ENCODE data around the gene DENND1A.

The DENND1A gene

DNA sequence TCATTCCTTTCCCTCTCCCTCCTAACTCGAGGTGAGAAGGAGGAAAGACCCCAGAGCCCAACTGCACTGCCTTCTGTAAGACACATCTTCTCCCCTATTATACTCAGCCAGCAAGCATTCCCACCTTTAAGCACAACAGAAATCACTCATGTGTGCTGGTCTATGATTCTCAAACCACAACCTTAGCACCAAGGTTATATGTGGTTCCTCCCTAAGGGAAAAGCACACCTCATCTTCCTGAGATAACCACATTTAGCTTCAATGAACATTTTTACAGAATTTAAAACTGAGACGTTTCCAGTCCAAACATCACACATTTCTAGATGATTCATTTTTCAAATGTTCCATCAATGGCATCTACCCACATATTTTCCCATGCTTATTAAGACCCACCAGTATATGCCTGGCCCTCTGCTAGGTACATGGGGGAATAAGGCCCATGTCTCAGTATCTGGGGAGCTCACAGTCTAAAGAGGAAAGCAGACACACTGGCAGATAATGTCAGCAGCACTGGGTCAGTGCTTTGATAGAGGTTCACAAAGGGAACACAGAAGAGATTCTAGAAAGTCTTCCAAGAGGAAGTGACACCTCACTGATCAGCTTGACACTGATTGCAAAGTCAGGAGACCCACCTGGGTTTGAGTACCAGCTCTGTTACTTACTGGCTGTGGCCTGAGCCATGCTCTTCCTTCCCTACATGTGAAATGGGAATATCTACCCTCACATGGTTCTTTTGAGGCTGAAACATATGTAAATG, 245.4 kb downstream of the DENND1A start:
- no peak for DNase-seq (ENCODE audit: low read depth)

DNA sequence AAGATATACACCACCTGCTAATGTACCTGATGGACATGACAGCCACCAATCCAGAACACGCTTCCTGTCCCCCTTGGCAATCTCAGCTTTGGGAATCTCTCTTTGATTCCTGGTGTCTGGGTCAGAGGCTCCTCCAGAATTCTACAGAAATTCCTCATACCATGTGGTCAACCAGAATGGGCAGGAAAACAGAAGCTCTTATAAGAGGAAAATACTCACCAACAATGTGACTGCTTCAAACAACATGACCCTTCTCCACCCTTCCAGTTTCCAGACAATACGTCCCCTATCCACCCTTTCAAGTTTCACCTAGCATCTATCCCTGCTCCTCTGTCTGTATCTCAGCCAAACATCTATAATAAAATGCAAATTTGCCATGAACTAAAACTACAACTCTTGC, 247.2 kb downstream of the DENND1A start:
- no peak for DNase-seq (ENCODE audit: low read depth)

DNA sequence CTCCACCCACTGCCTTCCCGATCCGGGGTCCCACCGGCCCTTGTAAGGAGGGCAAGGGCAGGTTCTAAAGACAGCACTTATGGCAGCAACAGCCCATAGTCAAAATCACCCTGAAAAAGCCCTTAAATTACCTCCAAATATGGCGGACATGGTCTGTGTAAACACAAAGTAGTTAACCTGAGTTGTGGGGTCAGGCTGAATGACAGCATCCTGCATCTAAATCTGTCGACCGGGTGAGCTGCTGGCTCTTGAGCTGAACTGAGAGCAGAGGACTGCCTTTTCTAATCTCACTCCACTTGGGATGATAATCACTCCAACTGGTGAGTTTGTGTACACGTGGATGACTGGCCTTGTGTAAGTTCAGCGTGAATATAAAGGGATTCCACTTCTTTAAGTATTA, 249.6 kb downstream of the DENND1A start:
- no peak for DNase-seq (ENCODE audit: low read depth)

DNA sequence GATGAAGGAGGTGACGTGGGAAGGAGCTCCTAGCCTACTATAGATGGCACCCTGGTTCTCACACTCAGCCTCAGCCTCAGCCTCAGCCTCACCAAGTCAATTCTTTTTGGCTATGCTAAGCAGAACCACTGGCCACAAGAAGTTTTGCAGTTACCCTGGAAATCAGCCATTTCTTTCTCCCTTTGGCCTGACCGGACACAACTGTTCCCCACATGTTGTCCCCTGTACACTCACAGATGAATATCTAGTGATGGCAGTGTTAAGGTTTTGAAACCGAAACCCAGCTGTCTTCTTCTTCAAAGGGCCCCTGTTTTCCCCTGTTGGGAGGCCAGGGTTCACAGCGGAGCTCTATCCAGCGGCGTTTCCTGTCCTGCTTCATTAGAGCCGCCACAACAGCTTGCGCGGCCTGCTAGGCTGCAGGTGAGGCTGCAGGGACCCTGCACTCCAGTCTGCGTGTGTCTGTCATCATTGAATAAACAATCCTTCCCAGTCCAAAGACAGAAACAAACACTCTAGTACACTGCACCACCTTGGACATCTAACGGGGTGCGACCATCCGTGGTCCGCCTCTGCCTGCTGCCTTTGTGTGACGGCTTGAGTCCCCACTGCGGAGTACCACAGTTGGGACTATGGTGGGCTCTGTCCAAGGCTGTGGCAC, 250.5 kb downstream of the DENND1A start:
- DNase-seq (ENCODE audit: low read depth), result no peak

DNA sequence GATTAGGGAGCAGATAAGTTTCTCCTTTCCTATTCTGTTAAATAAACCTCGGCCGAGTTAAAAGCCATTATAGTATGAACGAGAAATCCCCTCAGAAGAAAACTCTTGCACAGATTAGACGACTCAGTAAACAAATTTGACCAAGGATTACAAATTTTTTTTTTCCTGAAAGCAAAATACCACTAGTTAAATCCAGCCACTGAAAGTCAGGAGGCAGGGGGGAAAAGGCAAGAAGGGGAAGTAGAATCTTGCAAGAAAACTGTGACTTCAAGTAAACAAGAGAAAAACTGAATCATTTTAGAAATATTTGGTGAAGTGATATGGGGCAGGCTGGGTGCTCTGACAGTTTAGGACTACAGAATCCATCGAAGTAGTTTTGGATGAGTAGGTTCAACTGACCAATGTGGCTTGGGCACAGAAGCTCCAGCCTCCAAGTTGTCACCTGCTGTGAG, 251.0 kb downstream of the DENND1A start:
- DNase-seq (ENCODE audit: low read depth), result no peak

DNA sequence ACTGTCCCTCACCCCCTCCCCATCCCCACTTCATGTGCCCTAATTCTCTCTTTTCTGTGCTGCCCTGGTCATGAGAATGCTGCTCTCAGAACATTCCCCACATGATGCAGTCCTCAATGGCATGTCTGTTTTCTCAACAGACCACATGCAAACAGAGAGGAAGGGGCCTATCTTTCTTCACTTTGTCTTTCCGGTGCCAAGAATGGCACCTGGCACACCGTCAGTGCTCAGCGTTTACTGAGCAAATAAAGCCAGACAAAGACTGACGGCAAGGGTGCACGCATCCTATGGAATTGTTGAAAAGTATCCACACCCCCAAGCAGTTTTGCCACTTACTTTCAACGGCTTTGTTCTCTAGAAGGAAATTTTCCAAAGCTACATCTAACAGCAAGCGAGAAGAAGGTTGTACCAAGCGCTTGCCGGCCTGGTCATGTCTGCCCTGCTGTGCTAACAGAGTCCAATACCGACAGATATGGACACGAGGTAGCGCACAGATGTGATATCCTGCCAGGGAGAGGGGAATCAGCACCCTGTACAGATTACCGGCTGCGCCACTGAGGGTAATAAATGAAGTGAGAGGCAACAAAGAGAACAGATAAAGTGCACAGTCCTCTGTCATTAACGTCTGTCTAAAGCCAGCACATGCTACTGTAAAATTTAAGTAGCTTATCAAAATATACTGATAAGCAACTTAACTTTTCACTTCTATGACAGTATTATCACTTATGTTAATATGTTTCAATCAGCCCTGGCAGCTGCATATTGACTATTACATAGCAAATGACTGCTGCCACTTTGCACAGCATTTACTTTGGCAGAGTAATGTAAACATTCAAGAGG, 251.7 kb downstream of the DENND1A start:
- no peak for DNase-seq (ENCODE audit: low read depth)

DNA sequence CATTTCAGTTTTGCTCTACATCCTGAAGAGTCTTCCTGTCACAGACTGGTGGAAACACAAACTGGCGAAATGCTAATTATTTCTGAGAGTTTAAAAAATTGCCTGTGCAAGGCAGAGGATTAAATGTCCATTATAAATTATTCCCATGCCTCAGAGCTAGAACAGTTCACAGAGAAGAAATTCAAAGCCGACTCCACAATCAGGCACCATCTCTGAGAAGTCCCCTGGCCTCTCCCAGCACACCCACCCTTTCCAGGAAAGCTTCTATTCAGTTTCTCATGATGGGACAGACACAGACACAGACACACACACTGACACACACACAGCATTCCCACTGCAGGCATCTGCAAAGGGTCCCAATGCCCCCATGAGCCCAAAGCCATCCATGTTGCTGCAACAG, 253.1 kb downstream of the DENND1A start:
- no peak for DNase-seq (ENCODE audit: low read depth)

DNA sequence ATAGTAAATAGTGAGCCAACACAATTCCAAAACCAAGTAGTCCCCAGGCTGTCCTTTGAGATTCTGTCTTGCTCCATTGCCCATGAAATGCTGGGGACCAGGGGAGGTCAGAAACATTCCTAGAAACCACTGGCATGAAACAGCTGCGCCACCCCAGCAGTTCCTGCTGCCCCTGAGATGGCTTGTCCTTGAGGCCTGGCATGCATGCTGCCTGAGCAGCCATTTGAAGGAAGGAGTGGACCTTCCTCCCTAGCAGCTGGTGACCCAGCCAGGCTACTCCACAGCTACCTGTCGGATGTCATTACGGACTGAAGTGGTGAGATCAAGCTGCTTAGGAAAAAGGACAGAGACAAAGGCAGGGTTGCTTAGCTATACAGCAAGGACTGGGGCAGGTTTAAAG, 260.6 kb downstream of the DENND1A start:
- no peak for DNase-seq (ENCODE audit: low read depth)

DNA sequence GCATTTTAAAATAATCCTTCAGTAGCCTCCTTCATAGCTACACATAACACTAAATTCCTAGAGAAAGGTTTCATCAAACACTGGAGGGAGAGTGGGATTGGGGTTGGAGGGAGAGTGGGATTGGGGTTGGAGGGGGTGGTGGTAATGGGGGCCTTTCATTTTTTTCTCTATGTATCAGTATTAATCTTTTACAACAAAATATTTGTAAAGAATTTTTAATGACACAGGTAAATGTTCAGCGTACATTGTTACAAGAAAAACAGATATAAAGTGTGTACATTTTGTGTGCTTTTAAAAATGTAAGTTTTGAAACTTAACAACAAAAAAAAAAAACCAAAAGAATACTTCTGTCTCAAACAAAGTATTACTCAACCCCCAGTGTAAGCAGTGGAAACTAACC, 266.4 kb downstream of the DENND1A start:
- DNase-seq (ENCODE audit: low read depth), result no peak

DNA sequence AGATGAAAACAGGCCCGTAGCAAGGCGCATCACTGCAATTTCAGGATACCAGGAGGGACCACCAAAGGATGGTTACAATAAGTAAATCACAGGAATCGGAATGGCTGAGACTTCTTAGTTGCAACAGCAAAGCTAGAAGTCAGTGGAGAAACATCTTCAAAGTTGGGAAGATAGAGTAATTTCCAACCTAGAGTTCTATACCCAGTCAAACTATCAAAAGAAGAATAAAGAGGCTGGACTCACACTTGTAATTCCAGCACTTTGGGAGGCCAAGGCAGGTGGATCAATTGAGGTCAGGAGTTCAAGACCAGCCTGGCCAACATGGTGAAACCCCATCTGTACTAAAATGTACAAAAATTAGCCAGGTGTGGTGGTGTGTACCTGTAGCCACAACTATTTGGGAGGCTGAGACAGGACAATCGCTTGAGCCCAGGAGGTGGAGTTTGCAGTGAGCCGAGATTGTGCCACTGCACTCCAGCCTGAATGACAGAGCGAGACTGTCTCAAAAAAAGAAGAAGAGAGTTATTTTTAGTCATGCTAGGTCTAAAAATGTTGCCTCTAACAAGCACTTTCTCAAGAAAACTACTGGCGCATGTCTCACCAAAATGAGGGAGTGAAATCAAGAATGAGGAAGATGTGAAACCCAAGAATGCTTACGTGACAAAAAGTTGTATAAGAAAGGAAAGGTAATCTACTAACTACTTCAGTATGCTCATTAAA, 267.7 kb downstream of the DENND1A start:
- DNase-seq (ENCODE audit: low read depth), result no peak

DNA sequence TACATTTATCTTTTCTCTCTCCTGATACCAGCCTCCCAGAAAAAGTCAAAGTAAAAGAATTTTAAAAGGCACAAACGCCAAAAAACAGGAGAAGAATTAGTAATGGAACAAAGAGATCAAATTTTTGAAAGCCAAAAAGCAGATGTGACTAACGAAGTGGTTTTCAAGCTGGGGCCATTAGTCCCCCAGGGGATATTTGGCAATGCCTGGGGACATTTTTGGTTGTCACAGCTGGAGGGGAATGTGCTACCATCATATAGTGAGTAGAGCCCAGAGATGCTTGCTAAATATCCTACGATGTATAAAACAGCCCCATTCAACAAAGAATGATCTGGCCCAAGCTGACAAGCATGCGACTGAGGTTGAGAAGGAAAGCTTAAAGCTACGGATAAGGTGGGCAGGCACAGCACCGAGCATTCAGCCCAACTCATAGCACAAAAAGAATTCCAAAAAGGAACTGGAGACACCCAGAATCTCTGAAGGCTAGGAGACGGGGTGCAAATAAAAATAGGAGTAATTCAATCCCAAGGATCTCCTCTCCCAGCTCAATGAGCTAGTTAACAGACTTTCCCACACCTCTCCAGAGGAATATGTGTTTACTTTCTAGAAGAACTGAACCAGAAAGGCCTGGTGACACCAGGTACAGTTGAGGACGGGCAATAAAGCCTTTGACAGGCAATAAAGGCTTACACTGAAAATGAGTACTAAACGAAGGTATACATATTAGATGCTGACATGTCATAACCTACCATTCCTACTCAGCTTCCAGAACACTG, 269.0 kb downstream of the DENND1A start:
- DNase-seq (ENCODE audit: low read depth), result no peak

DNA sequence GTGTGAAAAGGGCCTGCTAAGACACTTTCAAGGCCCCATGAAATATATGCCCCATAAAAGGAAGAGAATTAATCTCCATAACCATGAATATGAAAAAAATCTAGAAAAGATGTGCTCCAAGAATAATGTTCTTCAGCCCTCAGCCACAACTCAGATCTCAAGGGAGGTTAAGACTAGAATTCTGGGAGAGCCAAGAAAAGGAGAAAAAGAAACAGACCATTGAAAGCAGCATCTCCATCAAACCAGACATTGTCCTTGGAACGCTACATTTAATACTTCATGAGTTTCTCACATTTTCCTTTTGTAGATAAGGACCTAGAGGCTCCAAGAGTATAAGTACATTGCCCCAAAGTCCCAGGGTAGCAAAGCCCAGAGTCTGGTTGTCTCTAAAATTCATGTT, 270.6 kb downstream of the DENND1A start:
- DNase-seq (ENCODE audit: low read depth), result no peak

DNA sequence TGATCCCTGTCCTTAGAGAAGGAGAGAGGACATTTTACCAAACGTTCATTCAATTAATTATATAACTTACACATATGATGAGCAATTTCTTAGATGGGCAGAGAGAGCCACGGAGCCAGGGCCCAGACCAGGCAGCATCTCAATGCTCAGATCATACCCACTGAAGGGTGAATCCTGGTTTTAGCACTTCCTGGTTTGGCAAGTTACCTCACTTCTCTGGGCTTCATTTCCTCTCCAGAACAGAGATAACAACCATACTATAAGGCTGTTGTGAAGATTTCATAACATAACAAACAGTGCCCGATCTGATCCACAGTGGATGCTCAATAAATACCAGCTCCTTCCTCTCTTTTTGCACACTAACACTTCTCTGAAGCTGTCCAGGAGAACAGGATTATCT, 271.1 kb downstream of the DENND1A start:
- no peak for DNase-seq (ENCODE audit: low read depth)

DNA sequence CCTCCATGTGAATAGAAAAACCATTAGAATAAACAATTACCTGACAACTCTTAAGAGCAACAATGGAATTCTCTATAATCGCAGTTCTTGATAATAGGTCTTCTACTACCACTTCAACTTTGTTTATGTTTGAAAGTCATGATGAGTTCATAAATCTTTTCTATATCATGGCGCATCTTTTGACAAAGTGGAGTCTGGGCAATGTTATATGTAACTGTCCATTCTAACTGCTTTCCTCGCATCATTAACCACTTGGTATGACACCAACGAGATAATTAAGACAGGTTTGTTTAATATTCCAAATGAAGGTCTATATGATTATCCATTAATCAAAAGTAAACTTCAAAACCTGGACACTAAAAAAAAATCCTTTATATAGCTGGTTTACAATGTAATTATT, 272.0 kb downstream of the DENND1A start:
- DNase-seq (ENCODE audit: low read depth), result no peak

DNA sequence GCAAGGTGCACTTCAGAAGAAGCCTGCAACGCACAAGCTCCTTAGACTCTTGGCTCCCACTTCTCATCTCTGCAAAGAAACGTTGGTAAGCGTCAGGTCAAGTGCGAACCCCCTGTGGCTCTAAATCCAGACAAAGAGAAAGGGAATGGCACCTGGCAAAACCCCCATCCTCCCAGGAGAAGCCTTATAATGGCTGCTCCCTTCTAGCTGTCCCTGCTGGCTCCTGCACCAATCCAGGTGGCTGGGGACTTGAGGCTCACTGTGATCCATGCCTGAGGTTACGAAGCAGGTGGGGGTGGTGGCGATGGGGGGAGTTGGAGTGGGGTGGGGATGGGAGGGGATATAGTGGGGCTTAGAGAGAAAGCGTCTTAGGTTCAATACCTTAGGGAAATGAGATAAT, 272.8 kb downstream of the DENND1A start:
- no peak for DNase-seq (ENCODE audit: low read depth)

DNA sequence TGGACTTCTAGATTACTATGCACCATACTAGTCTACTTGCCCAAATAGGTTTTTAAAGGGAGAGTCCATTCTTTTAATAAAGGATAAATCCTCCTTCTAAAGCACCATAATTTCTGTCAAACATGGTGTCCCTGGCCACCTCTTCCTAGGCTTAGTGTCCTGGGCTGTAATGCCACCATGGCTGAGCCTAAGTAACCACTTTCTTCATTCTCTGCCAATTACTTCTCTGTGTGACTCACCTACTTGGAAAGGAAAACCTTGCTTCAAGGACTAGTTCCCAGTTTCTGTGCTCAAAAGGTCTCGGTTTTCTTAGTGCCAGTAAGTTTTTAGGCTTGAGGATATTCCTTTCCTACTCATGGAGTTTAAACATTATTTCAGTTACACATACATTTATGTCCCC, 273.4 kb downstream of the DENND1A start:
- no peak for DNase-seq (ENCODE audit: low read depth)

DNA sequence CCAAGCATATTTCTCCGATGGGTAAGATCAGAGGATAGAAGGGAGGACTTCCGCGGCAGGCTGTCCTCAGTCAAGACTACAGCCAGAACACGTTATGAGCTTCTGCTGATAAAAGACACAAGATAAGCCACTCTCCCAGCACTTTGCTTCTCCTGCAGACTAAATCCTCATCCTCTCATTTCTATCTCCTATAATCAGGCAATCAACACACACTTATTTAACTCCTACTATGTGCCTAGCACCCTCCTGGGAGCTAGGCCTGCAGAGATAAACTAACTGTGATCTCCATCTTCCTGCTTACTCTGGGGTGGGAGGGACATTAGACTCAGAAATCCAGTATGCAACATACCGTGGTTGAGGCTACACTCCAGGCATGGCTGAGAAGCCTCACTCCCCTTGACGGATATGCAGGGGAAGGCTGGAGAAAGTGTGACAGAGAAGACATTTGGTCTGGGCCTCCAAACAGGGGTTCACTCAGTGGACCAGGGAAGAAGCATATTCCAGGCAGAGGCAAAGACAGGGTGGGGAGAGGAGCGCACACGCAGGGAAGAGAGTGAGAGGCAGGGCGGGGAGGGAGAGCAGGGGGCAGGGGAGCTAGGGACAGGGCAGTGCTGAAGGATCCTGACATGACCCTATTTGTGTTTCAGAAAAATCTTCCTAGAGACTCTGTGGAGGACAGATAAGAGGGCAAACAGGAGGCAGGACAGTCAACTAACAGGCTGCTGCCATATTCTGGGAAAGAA, 274.1 kb downstream of the DENND1A start:
- DNase-seq (ENCODE audit: low read depth), result no peak

DNA sequence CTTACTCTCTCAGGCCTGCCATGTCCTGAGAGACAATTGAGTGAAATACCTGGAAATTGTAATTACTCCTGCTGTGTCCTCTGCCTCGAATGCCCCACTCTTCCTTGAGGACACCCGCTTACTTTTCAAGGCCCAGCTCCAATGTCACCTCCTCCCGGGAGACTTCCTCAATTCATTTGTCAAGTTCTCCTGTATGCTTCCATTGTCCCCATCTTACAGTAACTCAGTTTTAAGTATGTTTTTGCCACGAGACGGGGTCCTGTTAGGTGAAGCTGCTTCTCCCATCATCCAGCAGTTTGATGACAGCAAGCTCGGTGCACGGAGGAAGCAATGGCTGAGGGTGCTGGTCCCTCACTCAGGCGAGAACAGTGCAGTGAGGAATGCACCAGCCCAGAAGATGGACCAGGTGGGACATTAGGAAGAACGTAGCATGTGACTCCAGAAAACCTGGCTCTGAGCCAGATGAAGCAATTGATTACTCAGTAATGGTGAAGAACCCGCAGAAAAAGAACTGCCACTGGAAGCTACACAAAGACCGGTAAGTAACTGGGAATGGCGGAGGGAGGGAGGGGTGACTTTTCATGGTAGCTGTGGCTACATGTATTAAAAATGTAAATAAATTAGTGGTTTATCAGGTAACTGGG, 274.8 kb downstream of the DENND1A start:
- no peak for DNase-seq (ENCODE audit: low read depth)

DNA sequence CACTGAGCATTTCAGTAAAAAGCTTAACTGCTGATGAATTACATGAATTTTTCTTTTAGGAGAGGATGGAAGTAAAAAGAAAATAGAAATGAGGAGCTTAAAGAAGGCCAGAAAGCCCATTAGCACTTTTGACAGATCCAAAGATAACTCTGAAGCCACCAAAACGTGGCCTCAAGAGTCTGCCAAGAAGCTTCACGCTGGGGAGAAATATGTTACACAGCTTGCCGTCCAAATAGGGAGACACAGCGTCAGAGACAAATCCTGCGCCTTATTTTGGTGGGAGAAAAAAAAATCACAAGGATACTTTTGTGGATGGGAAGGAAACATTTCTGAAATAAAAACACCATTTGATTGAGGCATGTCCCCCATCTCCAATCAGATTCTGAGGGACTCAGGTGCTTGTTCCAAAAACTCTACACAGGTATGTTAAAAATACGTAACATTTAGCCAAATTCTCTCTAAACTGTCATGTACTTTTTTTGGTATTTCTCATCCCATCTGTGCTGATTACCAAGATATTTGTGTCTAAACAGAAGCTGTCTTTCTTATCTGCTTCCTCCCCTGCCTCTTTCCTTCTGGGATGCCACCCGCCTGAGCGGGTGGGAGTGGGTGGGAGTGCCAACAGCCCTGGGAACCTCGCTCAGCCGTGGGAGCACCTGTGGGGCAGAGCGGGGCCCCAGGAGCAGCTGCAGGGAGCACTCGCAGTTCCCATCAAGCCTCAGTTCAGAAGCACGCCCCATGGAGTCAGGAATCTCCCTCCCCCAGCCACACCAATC, 275.5 kb downstream of the DENND1A start:
- no peak for DNase-seq (ENCODE audit: low read depth)

Measured in HS-5 (cell line).